Measurements from ENCODE around the gene MPPED1.

The MPPED1 gene

GRCh38 chr22:43415681-43416080 lies 3.9 kb downstream of the MPPED1 start:
- no peak for DNase-seq
- Mint-ChIP-seq H3K9me3 (no peaks in the 10 kb centered on the region), H3K27me3 (ENCODE audit: low read depth, poor library complexity) (peaks cover 77% of the 10 kb centered on the region), H3K4me3 (no peak overlapping the region), H3K27ac (no peak overlapping the region), H3K4me1 (peaks cover 28% of the 10 kb centered on the region), H3K36me3 (ENCODE audit: low read depth) (no peaks in the 10 kb centered on the region)
- TF ChIP-seq, protein P1, sequence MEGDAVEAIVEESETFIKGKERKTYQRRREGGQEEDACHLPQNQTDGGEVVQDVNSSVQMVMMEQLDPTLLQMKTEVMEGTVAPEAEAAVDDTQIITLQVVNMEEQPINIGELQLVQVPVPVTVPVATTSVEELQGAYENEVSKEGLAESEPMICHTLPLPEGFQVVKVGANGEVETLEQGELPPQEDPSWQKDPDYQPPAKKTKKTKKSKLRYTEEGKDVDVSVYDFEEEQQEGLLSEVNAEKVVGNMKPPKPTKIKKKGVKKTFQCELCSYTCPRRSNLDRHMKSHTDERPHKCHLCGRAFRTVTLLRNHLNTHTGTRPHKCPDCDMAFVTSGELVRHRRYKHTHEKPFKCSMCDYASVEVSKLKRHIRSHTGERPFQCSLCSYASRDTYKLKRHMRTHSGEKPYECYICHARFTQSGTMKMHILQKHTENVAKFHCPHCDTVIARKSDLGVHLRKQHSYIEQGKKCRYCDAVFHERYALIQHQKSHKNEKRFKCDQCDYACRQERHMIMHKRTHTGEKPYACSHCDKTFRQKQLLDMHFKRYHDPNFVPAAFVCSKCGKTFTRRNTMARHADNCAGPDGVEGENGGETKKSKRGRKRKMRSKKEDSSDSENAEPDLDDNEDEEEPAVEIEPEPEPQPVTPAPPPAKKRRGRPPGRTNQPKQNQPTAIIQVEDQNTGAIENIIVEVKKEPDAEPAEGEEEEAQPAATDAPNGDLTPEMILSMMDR (IDR thresholded peaks at IDR 0.05), result no peak

DNA sequence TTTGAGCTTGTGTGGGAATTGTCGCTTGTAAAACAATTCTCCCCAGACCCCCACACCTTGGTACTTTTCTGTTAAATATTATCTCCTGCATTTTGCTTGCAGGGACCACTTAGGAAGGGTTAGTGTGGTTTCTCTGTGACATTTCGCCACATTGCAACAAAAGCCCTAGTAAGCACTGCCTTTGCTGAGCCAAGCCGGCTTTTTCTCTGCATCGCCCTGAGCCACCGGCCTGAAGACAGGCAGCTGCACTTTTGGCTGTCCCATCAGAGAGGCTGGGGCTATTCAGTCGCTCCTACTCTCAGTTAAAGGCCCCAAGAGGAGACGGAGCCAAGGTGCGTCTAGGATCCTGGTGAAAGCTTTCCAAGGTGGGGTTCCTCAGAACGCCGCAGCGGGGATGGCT lies 5.7 kb downstream of the MPPED1 start:
- Mint-ChIP-seq H3K4me1 (peaks cover 26% of the 10 kb centered on the region), H3K27ac (no peak overlapping the region), H3K9me3 (no peaks in the 10 kb centered on the region), H3K27me3 (ENCODE audit: low read depth, poor library complexity) (peaks cover 76% of the 10 kb centered on the region), H3K36me3 (ENCODE audit: low read depth) (no peaks in the 10 kb centered on the region), H3K4me3 (no peak overlapping the region)
- DNase-seq, result no peak
- TF ChIP-seq, protein P1 (IDR thresholded peaks at IDR 0.05), result no peak

DNA sequence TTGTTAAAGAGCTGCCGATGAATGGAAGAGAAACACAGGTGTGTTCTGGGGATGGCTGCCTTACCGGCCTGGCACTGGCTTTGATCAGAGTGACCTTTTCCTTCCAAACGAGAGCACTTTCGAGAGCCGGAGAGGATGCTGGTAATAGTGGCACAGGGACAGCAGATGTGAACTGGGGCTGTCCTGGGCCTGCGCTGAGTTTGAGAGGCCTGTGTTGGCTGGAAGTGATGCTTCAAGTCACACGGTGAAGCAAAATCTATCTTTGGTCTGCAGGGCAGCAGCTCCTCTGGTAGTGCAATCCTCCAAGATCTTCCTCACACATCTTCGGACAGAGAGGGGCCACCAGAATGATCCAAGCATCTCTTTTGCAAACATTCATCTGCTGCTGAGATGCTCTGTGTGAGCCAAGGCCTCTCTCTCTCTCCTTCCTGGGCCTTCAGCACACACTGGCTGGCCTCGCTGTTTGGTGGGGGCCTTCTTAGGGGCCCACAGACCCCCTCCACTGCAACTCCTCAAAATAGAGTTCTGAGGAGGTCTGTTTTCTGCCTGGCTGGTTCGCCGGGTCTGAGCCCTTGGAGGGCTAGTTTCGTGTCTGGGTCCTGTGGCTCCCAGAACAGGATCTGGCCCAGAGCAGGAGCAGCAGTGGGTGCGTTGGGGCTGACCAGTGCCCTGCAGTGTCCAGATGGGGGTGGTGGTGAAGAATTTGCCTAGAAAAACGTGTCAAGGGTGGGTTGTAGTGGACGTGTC lies 6.4 kb downstream of the MPPED1 start:
- Mint-ChIP-seq H3K27me3 (ENCODE audit: low read depth, poor library complexity) (peaks cover 69% of the 10 kb centered on the region), H3K27ac (no peak overlapping the region), H3K9me3 (no peaks in the 10 kb centered on the region), H3K4me3 (no peak overlapping the region), H3K36me3 (ENCODE audit: low read depth) (no peaks in the 10 kb centered on the region), H3K4me1 (peaks cover 19% of the 10 kb centered on the region)
- TF ChIP-seq, protein P1 (IDR thresholded peaks at IDR 0.05), result no peak
- DNase-seq, result no peak

DNA sequence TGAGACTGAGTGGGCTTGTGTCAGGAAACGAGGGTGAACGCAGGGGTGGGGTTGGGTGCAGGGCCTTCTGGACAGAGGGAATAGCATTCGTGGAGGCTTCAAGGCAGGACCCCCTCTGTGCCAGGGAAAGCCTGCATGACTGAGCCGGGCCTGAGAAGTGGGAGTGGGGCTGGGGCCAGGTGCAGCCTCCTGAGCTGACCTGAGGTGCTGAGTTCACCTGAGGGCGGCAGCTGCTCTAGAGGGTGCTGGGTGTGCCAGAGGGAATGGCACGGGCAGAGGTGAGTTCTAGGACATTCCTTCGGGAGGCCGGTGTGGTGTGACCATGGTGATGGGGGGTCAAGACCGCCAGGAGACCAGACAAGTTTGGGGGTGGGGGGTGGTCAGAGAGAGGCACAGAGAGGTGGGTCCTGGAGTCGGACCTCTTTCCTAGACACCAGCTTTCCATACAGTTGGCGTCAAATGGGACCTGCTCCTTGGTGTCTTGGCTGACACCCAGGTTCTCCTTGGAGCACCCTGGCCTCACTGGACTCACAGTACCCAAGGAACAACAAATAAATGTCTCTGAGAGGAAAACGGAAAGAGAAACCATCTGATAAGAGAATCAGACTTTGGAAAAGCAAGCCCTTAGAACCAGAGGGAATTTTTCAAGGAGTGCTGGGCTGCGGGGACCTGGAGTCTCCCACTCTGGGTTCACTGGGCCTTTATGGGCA lies 7.7 kb downstream of the MPPED1 start:
- TF ChIP-seq, protein P1 (IDR thresholded peaks at IDR 0.05), result no peak
- Mint-ChIP-seq H3K4me1 (peaks cover 15% of the 10 kb centered on the region), H3K36me3 (ENCODE audit: low read depth) (no peaks in the 10 kb centered on the region), H3K27ac (no peak overlapping the region), H3K4me3 (no peak overlapping the region), H3K9me3 (no peaks in the 10 kb centered on the region), H3K27me3 (ENCODE audit: low read depth, poor library complexity) (peaks cover 59% of the 10 kb centered on the region)
- DNase-seq, result no peak

DNA sequence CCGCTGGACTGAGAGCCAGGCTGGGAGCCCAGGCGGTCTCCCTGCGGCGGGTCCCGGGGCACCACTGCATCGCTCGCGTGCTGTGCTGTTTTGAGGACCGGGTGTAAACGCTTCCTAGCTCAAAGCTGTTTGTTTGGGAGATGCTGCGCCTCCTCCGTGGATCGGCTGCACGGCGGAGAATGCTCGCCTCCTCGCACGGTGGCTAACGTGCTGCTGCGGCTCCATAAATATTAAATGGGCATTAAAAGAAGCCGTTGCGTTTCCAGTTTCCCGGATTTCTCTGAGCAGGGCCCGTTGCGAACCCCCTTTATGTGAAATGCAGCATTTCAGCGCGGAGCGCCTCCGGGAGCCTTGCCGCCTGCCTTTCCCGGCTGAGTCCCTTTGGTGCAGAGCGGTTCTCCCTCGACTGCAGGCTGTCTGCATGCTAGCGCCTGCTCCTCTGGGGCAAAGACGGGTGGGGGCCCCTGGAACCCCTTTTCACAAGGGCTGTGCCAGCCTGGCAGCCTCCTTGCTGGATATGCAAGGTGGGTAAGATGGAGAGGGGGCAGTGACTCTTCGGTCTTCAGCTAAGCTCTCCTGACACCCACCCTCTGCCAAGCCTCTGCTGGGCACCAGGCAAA lies 9.3 kb downstream of the MPPED1 start:
- peaks cover 46% of the 10 kb centered on the region for H3K27me3 Mint-ChIP-seq (ENCODE audit: low read depth, poor library complexity)
- no peaks in the 10 kb centered on the region for H3K36me3 Mint-ChIP-seq (ENCODE audit: low read depth)
- H3K4me3 Mint-ChIP-seq, result no peak overlapping the region
- TF ChIP-seq, protein P1 (IDR thresholded peaks at IDR 0.05), result no peak
- H3K9me3 Mint-ChIP-seq, result no peaks in the 10 kb centered on the region
- peaks cover 15% of the 10 kb centered on the region for H3K4me1 Mint-ChIP-seq
- no peak overlapping the region for H3K27ac Mint-ChIP-seq
- no peak for DNase-seq
